ENCODE results near the gene DDTL. TPM values are rescaled to one million over a fixed set of nuclear protein-coding genes. Genes with fewer than 3 reads are reported as not detected.
A peak's percentile ranks its signal among the peaks of the same experiment; 100 is the strongest.

The DDTL gene
- total and polyA plus RNA-seq, 4 donors: 6.3 to 18.7 (median 8.2) TPM

DNA sequence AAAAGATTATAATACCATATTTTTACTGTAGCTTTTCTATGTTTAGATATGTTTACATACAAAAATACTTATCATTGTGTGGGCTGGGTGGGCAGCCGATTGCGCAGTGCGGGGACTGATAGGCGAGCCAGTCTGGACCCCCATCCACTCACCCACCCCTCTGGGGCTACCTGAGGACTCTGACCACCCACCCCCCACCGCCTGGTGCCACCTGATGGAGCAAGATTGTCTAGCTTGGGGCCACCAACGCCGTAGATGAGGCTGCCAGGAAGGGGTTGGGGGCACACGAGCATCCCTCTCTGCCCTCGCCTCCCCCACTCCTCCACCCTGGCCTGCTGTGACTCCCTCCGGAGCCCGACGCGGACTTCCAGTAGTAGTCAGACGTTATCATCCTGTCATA lies 40.1 kb upstream of the DDTL start:
- no peak for DNase-seq (ENCODE audit: low spot score)
- TF ChIP-seq RXRA (IDR thresholded peaks at IDR 0.05) (no peak), GABPA (IDR thresholded peaks at IDR 0.05 in 1 of 2, conservative IDR thresholded peaks at IDR 0.05 in 1 of 2) (no peak), RAD21 (IDR thresholded peaks at IDR 0.05) (no peak), FOXA1 (IDR thresholded peaks at IDR 0.05) (no peak), SP1 (IDR thresholded peaks at IDR 0.05) (no peak), TAF1 (conservative IDR thresholded peaks at IDR 0.05) (no peak), JUND (IDR thresholded peaks at IDR 0.05) (no peak), NR2F2 (IDR thresholded peaks at IDR 0.05) (no peak), EGR1 (IDR thresholded peaks at IDR 0.05; ENCODE audit: low read depth in 2 of 2) (no peak), HNF4A (conservative IDR thresholded peaks at IDR 0.05) (no peak), HNF4G (IDR thresholded peaks at IDR 0.05) (no peak)
- TF ChIP-seq, protein P1, sequence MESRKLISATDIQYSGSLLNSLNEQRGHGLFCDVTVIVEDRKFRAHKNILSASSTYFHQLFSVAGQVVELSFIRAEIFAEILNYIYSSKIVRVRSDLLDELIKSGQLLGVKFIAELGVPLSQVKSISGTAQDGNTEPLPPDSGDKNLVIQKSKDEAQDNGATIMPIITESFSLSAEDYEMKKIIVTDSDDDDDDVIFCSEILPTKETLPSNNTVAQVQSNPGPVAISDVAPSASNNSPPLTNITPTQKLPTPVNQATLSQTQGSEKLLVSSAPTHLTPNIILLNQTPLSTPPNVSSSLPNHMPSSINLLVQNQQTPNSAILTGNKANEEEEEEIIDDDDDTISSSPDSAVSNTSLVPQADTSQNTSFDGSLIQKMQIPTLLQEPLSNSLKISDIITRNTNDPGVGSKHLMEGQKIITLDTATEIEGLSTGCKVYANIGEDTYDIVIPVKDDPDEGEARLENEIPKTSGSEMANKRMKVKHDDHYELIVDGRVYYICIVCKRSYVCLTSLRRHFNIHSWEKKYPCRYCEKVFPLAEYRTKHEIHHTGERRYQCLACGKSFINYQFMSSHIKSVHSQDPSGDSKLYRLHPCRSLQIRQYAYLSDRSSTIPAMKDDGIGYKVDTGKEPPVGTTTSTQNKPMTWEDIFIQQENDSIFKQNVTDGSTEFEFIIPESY (IDR thresholded peaks at IDR 0.05): no peak
- TF ChIP-seq, protein P2, sequence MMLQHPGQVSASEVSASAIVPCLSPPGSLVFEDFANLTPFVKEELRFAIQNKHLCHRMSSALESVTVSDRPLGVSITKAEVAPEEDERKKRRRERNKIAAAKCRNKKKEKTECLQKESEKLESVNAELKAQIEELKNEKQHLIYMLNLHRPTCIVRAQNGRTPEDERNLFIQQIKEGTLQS (IDR thresholded peaks at IDR 0.05): no peak
- TF ChIP-seq, protein P3, sequence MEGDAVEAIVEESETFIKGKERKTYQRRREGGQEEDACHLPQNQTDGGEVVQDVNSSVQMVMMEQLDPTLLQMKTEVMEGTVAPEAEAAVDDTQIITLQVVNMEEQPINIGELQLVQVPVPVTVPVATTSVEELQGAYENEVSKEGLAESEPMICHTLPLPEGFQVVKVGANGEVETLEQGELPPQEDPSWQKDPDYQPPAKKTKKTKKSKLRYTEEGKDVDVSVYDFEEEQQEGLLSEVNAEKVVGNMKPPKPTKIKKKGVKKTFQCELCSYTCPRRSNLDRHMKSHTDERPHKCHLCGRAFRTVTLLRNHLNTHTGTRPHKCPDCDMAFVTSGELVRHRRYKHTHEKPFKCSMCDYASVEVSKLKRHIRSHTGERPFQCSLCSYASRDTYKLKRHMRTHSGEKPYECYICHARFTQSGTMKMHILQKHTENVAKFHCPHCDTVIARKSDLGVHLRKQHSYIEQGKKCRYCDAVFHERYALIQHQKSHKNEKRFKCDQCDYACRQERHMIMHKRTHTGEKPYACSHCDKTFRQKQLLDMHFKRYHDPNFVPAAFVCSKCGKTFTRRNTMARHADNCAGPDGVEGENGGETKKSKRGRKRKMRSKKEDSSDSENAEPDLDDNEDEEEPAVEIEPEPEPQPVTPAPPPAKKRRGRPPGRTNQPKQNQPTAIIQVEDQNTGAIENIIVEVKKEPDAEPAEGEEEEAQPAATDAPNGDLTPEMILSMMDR (IDR thresholded peaks at IDR 0.05; ENCODE audit: low read depth, low read length, missing input control): no peak
- TF ChIP-seq, protein P4, sequence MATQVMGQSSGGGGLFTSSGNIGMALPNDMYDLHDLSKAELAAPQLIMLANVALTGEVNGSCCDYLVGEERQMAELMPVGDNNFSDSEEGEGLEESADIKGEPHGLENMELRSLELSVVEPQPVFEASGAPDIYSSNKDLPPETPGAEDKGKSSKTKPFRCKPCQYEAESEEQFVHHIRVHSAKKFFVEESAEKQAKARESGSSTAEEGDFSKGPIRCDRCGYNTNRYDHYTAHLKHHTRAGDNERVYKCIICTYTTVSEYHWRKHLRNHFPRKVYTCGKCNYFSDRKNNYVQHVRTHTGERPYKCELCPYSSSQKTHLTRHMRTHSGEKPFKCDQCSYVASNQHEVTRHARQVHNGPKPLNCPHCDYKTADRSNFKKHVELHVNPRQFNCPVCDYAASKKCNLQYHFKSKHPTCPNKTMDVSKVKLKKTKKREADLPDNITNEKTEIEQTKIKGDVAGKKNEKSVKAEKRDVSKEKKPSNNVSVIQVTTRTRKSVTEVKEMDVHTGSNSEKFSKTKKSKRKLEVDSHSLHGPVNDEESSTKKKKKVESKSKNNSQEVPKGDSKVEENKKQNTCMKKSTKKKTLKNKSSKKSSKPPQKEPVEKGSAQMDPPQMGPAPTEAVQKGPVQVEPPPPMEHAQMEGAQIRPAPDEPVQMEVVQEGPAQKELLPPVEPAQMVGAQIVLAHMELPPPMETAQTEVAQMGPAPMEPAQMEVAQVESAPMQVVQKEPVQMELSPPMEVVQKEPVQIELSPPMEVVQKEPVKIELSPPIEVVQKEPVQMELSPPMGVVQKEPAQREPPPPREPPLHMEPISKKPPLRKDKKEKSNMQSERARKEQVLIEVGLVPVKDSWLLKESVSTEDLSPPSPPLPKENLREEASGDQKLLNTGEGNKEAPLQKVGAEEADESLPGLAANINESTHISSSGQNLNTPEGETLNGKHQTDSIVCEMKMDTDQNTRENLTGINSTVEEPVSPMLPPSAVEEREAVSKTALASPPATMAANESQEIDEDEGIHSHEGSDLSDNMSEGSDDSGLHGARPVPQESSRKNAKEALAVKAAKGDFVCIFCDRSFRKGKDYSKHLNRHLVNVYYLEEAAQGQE (IDR thresholded peaks at IDR 0.05): no peak
- Histone ChIP-seq H3K27ac (ENCODE audit: low read depth in 1 of 2, low read length in 2 of 2) (no peak overlapping the region), H3K4me3 (ENCODE audit: low read depth in 1 of 3, low read length in 3 of 3) (no peak overlapping the region), H3K36me3 (ENCODE audit: control insufficient read depth in 4 of 4, insufficient read depth in 3 of 4, low read depth in 1 of 4, low read length in 3 of 4) (peaks cover 3 to 17% (median 12%) of the 10 kb centered on the region in 4 donors), H3K27me3 (ENCODE audit: control insufficient read depth in 4 of 4, insufficient read depth in 4 of 4, low read length in 3 of 4) (no peaks in the 10 kb centered on the region), H3K9me3 (ENCODE audit: control insufficient read depth in 4 of 4, low read length in 3 of 4) (peaks cover 0 to 9% (median 2%) of the 10 kb centered on the region in 4 donors), H3K4me1 (ENCODE audit: control insufficient read depth in 4 of 4, insufficient read depth in 4 of 4, low read length in 3 of 4) (no peaks in the 10 kb centered on the region), H3K9ac (ENCODE audit: low read depth in 1 of 2, low read length in 2 of 2) (no peak overlapping the region)
- 81% methylated on average over 14 of the region's 14 CpGs for WGBS

DNA sequence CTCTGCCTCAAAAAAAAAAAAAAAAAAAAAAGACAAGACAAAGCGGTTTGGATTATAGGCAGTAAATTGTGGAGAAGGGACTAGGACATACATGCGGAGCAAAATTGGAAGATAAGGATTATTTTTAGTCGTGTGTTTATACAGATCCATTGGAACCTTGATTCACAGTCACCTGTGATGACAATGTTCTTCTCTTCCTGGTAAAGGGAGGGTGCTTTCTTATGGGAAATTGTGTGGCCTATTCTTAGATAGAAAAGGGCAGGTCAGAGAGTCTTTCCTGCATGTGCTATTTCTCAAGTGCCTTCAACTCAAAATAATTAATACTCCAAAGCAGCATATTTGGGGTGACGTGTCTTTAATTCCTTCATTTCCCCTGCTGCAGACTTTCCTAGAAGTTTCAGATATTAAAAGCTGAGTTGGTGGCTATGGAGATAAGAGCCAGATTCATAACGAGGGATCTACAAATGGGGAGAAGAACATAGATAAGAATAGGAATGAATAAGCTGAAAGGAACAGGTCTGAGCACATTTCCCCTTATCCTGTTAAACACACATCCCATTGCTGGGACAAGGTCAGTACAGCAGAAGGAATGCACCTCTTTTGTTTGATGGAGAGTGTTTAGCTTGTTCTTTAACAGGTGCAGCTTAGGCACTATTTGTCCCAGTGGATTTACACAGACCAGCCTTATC lies 28.2 kb upstream of the DDTL start:
- H3K9me3 ChIP-seq (ENCODE audit: control insufficient read depth in 4 of 4, low read length in 3 of 4): no peaks in the 10 kb centered on the region
- 76% methylated on average over 5 of the region's 5 CpGs for WGBS
- H3K4me1 ChIP-seq (ENCODE audit: control insufficient read depth in 4 of 4, insufficient read depth in 4 of 4, low read length in 3 of 4): no peaks in the 10 kb centered on the region
- H3K27me3 ChIP-seq (ENCODE audit: control insufficient read depth in 4 of 4, insufficient read depth in 4 of 4, low read length in 3 of 4): no peaks in the 10 kb centered on the region
- TF ChIP-seq, protein P5, sequence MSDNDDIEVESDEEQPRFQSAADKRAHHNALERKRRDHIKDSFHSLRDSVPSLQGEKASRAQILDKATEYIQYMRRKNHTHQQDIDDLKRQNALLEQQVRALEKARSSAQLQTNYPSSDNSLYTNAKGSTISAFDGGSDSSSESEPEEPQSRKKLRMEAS (IDR thresholded peaks at IDR 0.05): peak; percentile 24
- peak; percentile 48 for TF ChIP-seq NR2F2 (IDR thresholded peaks at IDR 0.05)
- no peak for TF ChIP-seq YY1 (IDR thresholded peaks at IDR 0.05)
- H3K9ac ChIP-seq (ENCODE audit: low read depth in 1 of 2, low read length in 2 of 2): no peak overlapping the region
- H3K36me3 ChIP-seq (ENCODE audit: control insufficient read depth in 4 of 4, insufficient read depth in 3 of 4, low read depth in 1 of 4, low read length in 3 of 4): no peaks in the 10 kb centered on the region
- no peak for DNase-seq (ENCODE audit: low spot score)
- H3K4me3 ChIP-seq (ENCODE audit: low read depth in 1 of 3, low read length in 3 of 3): no peak overlapping the region
- no peak overlapping the region for H3K27ac ChIP-seq (ENCODE audit: low read depth in 1 of 2, low read length in 2 of 2)

All from liver (tissue), 9 donors.